Fibroblast of lung (primary cell): ENCODE measurements around the gene CCDC38. TPM values are rescaled to one million over a fixed set of nuclear protein-coding genes. Genes with fewer than 3 reads are reported as not detected.

Experiments used
- DNase-seq, 2 donors: peaks; one replicate each; pipeline versions ENCODE4 v3.0.0 to v3.0.0-alpha.2; 2010; ENCODE audit warnings: low read depth in 2 of 2
- H2AFZ ChIP-seq: 2 replicates; pipeline ENCODE4 v1.5.1; 2012; ENCODE audit warnings: low read length, control low read depth, inconsistent platforms
- H3K27ac ChIP-seq: 2 replicates; pipeline ENCODE4 v1.5.1; 2011; ENCODE audit warnings: low read length, control low read depth; ENCODE audit not compliant: insufficient read depth
- H3K27me3 ChIP-seq: 2 replicates; pipeline ENCODE4 v1.5.1; 2011; ENCODE audit warnings: mild to moderate bottlenecking, low read length; ENCODE audit not compliant: control insufficient read depth, insufficient read depth
- H3K36me3 ChIP-seq: 2 replicates; pipeline ENCODE4 v1.5.1; 2011; ENCODE audit warnings: low read length; ENCODE audit not compliant: control insufficient read depth, insufficient read depth
- H3K4me1 ChIP-seq: 2 replicates; pipeline ENCODE4 v1.5.1; 2011; ENCODE audit warnings: low read length; ENCODE audit not compliant: control insufficient read depth, insufficient read depth; ENCODE audit errors: extremely low read depth
- H3K4me2 ChIP-seq: 2 replicates; pipeline ENCODE4 v1.5.1; 2011; ENCODE audit warnings: low read length, control low read depth; ENCODE audit not compliant: insufficient read depth; ENCODE audit errors: extremely low read depth
- H3K4me3 ChIP-seq, 4 experiments: fragments of 200-600 bp in 1 of 4; sonication (generic) in 1 of 4; replicated peaks in 1 of 4; 2 replicates each; pipeline ENCODE4 v1.5.1; 2011 to 2016; ENCODE audit warnings: low read length in 4 of 4, low read depth in 3 of 4, mild to moderate bottlenecking in 3 of 4, control low read depth in 2 of 4, inconsistent platforms in 1 of 4, mixed read lengths in 1 of 4; ENCODE audit not compliant: insufficient read depth in 1 of 4; ENCODE audit errors: control extremely low read depth in 1 of 4
- H3K79me2 ChIP-seq: 2 replicates; pipeline ENCODE4 v1.5.1; 2012; ENCODE audit warnings: mild to moderate bottlenecking, low read length, inconsistent platforms; ENCODE audit not compliant: control insufficient read depth, insufficient read depth
- H3K9ac ChIP-seq: 2 replicates; pipeline ENCODE4 v1.5.1; 2011; ENCODE audit warnings: mild to moderate bottlenecking, low read length, control low read depth; ENCODE audit not compliant: insufficient read depth
- H3K9me3 ChIP-seq: 2 replicates; pipeline ENCODE4 v1.5.1; 2012; ENCODE audit warnings: low read depth, low read length; ENCODE audit not compliant: control insufficient read depth, insufficient read depth
- H4K20me1 ChIP-seq: 2 replicates; pipeline ENCODE4 v1.5.1; 2011; ENCODE audit warnings: low read length; ENCODE audit not compliant: control insufficient read depth, insufficient read depth; ENCODE audit errors: extremely low read depth
- EZH2 ChIP-seq: IDR thresholded peaks from 2 replicates; pipeline ENCODE4 v1.5.1; 2012; ENCODE audit warnings: low read length, control low read depth, mild to moderate bottlenecking; ENCODE audit errors: missing control alignments
- polyA plus RNA-seq, 2 donors: library from polyadenylated mRNA; depleted of rRNA in 1 of 2; stranded (reverse) in 1 of 2; unstranded in 1 of 2; fragments of >200 nt; gene quantifications; 2 replicates each; pipeline ENCODE4 v1.2.1, GENCODE V29; 2011 to 2012; ENCODE audit warnings: missing spikeins in 1 of 2
- total RNA-seq: library from RNA; depleted of rRNA; stranded (reverse); fragments of >200 nt; gene quantifications from 2 replicates; pipeline ENCODE4 v1.2.1, GENCODE V29; 2014
- TF ChIP-seq, protein P1 (sequence below), 2 donors: IDR thresholded peaks in 1 of 2; conservative IDR thresholded peaks in 1 of 2; 1 replicate in 1 of 2; 2 replicates in 1 of 2; pipeline ENCODE4 v1.5.1; 2011 to 2012; ENCODE audit warnings: low read length in 2 of 2, control low read depth in 1 of 2, inconsistent platforms in 1 of 2, low read depth in 1 of 2, mild to moderate bottlenecking in 1 of 2

The CCDC38 gene
- total and polyA plus RNA-seq, 2 donors (not counting 1 experiment from before 2014, with no cell fraction given) = 0.05 TPM; not detected in 1

GRCh38 chr12:95960241-95960640 is 17.8 kb upstream of the CCDC38 start:
- Histone ChIP-seq H3K4me2 (no peak overlapping the region), H3K27me3 (peaks cover 4% of the 10 kb centered on the region)

DNA sequence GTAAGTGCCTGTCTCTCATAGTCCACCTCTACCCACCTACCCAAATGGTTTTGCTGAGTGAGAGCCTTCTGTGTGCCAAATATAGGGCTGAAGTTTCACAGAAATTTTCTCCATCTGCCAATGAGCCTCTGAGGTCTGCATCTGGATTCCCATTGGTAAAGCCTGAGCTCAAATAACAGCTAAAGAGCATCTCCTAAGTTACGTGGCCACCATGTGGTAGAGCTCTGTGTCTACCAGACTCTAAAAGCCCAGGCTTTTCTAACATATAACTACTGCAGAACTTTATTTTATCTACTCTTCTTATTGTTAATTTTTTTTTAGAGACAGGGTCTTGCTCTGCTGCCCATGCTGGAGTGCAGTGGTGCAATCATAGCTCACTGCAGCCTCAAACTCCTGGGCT is 16.7 kb upstream of the CCDC38 start:
- no peaks in the 10 kb centered on the region for H3K9me3 ChIP-seq
- peak; percentile 11 to 15 for DNase-seq
- H4K20me1 ChIP-seq = no peaks in the 10 kb centered on the region
- H3K4me1 ChIP-seq = no peaks in the 10 kb centered on the region
- H3K27ac ChIP-seq = no peak overlapping the region
- no peaks in the 10 kb centered on the region for H3K79me2 ChIP-seq
- TF ChIP-seq EZH2 = no peak
- TF ChIP-seq, protein P1, sequence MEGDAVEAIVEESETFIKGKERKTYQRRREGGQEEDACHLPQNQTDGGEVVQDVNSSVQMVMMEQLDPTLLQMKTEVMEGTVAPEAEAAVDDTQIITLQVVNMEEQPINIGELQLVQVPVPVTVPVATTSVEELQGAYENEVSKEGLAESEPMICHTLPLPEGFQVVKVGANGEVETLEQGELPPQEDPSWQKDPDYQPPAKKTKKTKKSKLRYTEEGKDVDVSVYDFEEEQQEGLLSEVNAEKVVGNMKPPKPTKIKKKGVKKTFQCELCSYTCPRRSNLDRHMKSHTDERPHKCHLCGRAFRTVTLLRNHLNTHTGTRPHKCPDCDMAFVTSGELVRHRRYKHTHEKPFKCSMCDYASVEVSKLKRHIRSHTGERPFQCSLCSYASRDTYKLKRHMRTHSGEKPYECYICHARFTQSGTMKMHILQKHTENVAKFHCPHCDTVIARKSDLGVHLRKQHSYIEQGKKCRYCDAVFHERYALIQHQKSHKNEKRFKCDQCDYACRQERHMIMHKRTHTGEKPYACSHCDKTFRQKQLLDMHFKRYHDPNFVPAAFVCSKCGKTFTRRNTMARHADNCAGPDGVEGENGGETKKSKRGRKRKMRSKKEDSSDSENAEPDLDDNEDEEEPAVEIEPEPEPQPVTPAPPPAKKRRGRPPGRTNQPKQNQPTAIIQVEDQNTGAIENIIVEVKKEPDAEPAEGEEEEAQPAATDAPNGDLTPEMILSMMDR (conservative IDR thresholded peaks at IDR 0.05 in 1 of 2, IDR thresholded peaks at IDR 0.05 in 1 of 2; ENCODE audit: low read depth in 1 of 2, low read length in 2 of 2) = peak in 1 of 2 donors; percentile 22
- no peak overlapping the region for H3K4me2 ChIP-seq
- H3K27me3 ChIP-seq = peaks cover 4% of the 10 kb centered on the region
- H2AFZ ChIP-seq = no peak overlapping the region
- H3K9ac ChIP-seq = no peak overlapping the region
- no peak overlapping the region for H3K4me3 ChIP-seq
- H3K36me3 ChIP-seq = no peaks in the 10 kb centered on the region

More at GRCh38 chr12:95960241-95960640, 17.8 kb upstream of the CCDC38 start:
- TF ChIP-seq, protein P1 (conservative IDR thresholded peaks at IDR 0.05 in 1 of 2, IDR thresholded peaks at IDR 0.05 in 1 of 2; ENCODE audit: low read depth in 1 of 2, low read length in 2 of 2) = no peak
- TF ChIP-seq EZH2 = no peak
- Histone ChIP-seq H3K4me3 (no peak overlapping the region), H3K4me1 (no peaks in the 10 kb centered on the region), H3K79me2 (no peaks in the 10 kb centered on the region), H3K9me3 (no peaks in the 10 kb centered on the region), H3K27ac (no peak overlapping the region), H4K20me1 (no peaks in the 10 kb centered on the region), H3K36me3 (no peaks in the 10 kb centered on the region), H2AFZ (no peak overlapping the region), H3K9ac (no peak overlapping the region)
- no peak for DNase-seq

- Histone ChIP-seq H2AFZ (no peak overlapping the region), H3K9ac (no peak overlapping the region), H3K27ac (no peak overlapping the region), H3K4me1 (no peaks in the 10 kb centered on the region), H4K20me1 (no peaks in the 10 kb centered on the region), H3K36me3 (no peaks in the 10 kb centered on the region), H3K79me2 (no peaks in the 10 kb centered on the region), H3K27me3 (peaks cover 4% of the 10 kb centered on the region), H3K9me3 (no peaks in the 10 kb centered on the region), H3K4me2 (no peak overlapping the region), H3K4me3 (no peak overlapping the region)
- DNase-seq = no peak
- no peak for TF ChIP-seq EZH2
- TF ChIP-seq, protein P1 (conservative IDR thresholded peaks at IDR 0.05 in 1 of 2, IDR thresholded peaks at IDR 0.05 in 1 of 2; ENCODE audit: low read depth in 1 of 2, low read length in 2 of 2) = no peak
These were observed 14.2 kb upstream of the CCDC38 start for GRCh38 chr12:95956557-95957145.
